Prostate gland (tissue), 2 donors: Measurements from ENCODE around the gene RBM20.

Experiments
- CTCF ChIP-seq, 4 experiments: fragments of 200-600 bp in 2 of 4; fragments of 450-650 bp in 2 of 4; sonication (generic) in 2 of 4; IDR thresholded peaks; 1 replicate in 3 of 4; 2 replicates in 1 of 4; pipeline ENCODE4 v1.5.1; 2016 to 2019; ENCODE audit warnings: antibody characterized with exemption in 4 of 4, mild to moderate bottlenecking in 2 of 4, moderate library complexity in 2 of 4
- POLR2A ChIP-seq: fragments of 450-650 bp; IDR thresholded peaks from one replicate; pipeline ENCODE4 v1.6.1; 2016; ENCODE audit warnings: antibody characterized with exemption, mild to moderate bottlenecking

GRCh38 chr10:110651044-110651958 lies 7.2 kb downstream of the RBM20 start:
- TF ChIP-seq CTCF (IDR thresholded peaks at IDR 0.05) (no peak), POLR2A (no peak)
